HepG2 (cell line): ENCODE data around the gene MEAK7. TPM values are rescaled to one million over a fixed set of nuclear protein-coding genes. Genes with fewer than 3 reads are reported as not detected.

Experiments
- ATAC-seq: fragments of 200-7000 bp; cut with Tn5 transposase; 3 replicates; pipeline ENCODE4 v1.9.1; 2020; ENCODE audit warnings: mild to moderate bottlenecking, moderate library complexity
- BruUV-seq: library from RNA; stranded (reverse); fragments of 400-500 nt; replicated peaks from 2 replicates; lab custom pipeline; 2021; lab: Mats Ljungman, UMichigan
- CTCF ChIA-PET: fragments of 300-600 bp; formaldehyde crosslinking; extraction: SDS; loops from one replicate; lab custom pipeline; 2021; ENCODE audit warnings: low total read pairs, inconsistent platforms, low intra/inter-chr PET ratio; lab: Yijun Ruan, JAX
- POLR2A ChIA-PET: fragments of 350-600 bp; sonication (Branson Sonifier 250); formaldehyde crosslinking; loops from one replicate; lab custom pipeline; 2020; ENCODE audit warnings: antibody characterized with exemption, inconsistent platforms; lab: Yijun Ruan, JAX
- DNase-seq: peaks from one replicate; pipeline ENCODE4 v3.0.0-alpha.2; 2015; ENCODE audit warnings: low spot score
- FAIRE-seq: peaks from 3 replicates; lab custom pipeline; 2011; peaks lifted over from hg19 to GRCh38; lab: Jason Lieb, UNC
- H2AFZ ChIP-seq: one replicate; pipeline ENCODE4 v1.6.1; 2011; ENCODE audit warnings: low read length, inconsistent platforms
- H3K27ac ChIP-seq: fragments of 300-600 bp; 3 replicates; pipeline ENCODE4 v1.8.0; 2011; ENCODE audit warnings: mixed run types, mild to moderate bottlenecking, mixed read lengths, low read length, inconsistent platforms; ENCODE audit not compliant: insufficient read depth; ENCODE audit errors: extremely low read length
- H3K27me3 ChIP-seq, 2 experiments: fragments of 200-600 bp in 1 of 2; 2 replicates in 1 of 2; 3 replicates in 1 of 2; pipeline versions ENCODE4 v1.6.0 to v1.8.0; 2011; ENCODE audit warnings: low read length in 2 of 2, mild to moderate bottlenecking in 2 of 2, moderate library complexity in 2 of 2, inconsistent platforms in 1 of 2; ENCODE audit not compliant: insufficient read depth in 2 of 2, control insufficient read depth in 1 of 2
- H3K36me3 ChIP-seq, 2 experiments: fragments of 200-600 bp in 1 of 2; replicated peaks in 1 of 2; 2 replicates in 1 of 2; 3 replicates in 1 of 2; pipeline versions ENCODE4 v1.5.1 to v1.8.0; 2011; ENCODE audit warnings: low read length in 2 of 2, inconsistent platforms in 1 of 2; ENCODE audit not compliant: insufficient read depth in 2 of 2, control insufficient read depth in 1 of 2
- H3K4me1 ChIP-seq: 2 replicates; pipeline ENCODE4 v1.5.1; 2012; ENCODE audit warnings: low read length, inconsistent platforms; ENCODE audit not compliant: insufficient read depth
- H3K4me2 ChIP-seq: 2 replicates; pipeline ENCODE4 v1.6.0; 2011; ENCODE audit warnings: low read depth, low read length, inconsistent platforms
- H3K4me3 ChIP-seq, 3 experiments: fragments of 200-600 bp in 1 of 3; sonication (generic), shearing (Covaris generic) in 1 of 3; replicated peaks in 1 of 3; 2 replicates each; pipeline ENCODE4 v1.5.1; 2011 to 2016; ENCODE audit warnings: low read length in 3 of 3, inconsistent platforms in 2 of 3, low read depth in 2 of 3, mild to moderate bottlenecking in 2 of 3, control low read depth in 1 of 3, mixed read lengths in 1 of 3; ENCODE audit not compliant: insufficient read depth in 1 of 3
- H3K79me2 ChIP-seq: one replicate; pipeline ENCODE4 v1.6.1; 2011; ENCODE audit warnings: low read length, inconsistent platforms; ENCODE audit not compliant: insufficient read depth
- H3K9ac ChIP-seq: 2 replicates; pipeline ENCODE4 v1.6.0; 2011; ENCODE audit warnings: mild to moderate bottlenecking, low read depth, low read length, inconsistent platforms; ENCODE audit not compliant: insufficient read depth
- H3K9me3 ChIP-seq: 2 replicates; pipeline ENCODE4 v1.5.1; 2012; ENCODE audit warnings: mild to moderate bottlenecking, low read length
- H4K20me1 ChIP-seq: 2 replicates; pipeline ENCODE4 v1.6.0; 2011; ENCODE audit warnings: inconsistent platforms, mild to moderate bottlenecking, low read length, moderate library complexity; ENCODE audit not compliant: insufficient read depth
- ATM ChIP-seq: fragments of 450-650 bp; IDR thresholded peaks from 2 replicates; pipeline ENCODE4 v1.7.1; 2017; ENCODE audit warnings: mild to moderate bottlenecking, borderline replicate concordance
- CBX1 ChIP-seq: IDR thresholded peaks from one replicate; pipeline ENCODE4 v1.6.1; 2016; ENCODE audit warnings: antibody characterized with exemption, low read depth
- SRF ChIP-seq: IDR thresholded peaks from 2 replicates; pipeline ENCODE4 v1.6.1; 2011; ENCODE audit warnings: mild to moderate bottlenecking, low read depth, low read length, moderate library complexity
- TERF1 ChIP-seq: sonication (generic); formaldehyde crosslinking; IDR thresholded peaks from 2 replicates; pipeline ENCODE4 v1.8.0; 2022; ENCODE audit warnings: mild to moderate bottlenecking, missing genetic modification reagents, moderate library complexity
- ZFP90 ChIP-seq: sonication (generic); formaldehyde crosslinking; IDR thresholded peaks from 2 replicates; pipeline ENCODE4 v1.8.0; 2022; ENCODE audit warnings: missing genetic modification reagents, mild to moderate bottlenecking, inconsistent platforms, borderline replicate concordance
- ZNF547 ChIP-seq: sonication (generic); formaldehyde crosslinking; IDR thresholded peaks from 2 replicates; pipeline ENCODE4 v1.5.1; 2020; ENCODE audit warnings: mild to moderate bottlenecking, missing genetic modification reagents
- ZSCAN12 ChIP-seq: sonication (generic); formaldehyde crosslinking; IDR thresholded peaks from 2 replicates; pipeline ENCODE4 v1.9.0; 2021; ENCODE audit warnings: mild to moderate bottlenecking, missing genetic modification reagents
- WGBS: methylation state at CpG from one replicate; pipeline ENCODE4 v1.1.6; 2017; ENCODE audit warnings: low lambda C conversion rate; 5-methylcytosine and 5-hydroxymethylcytosine counted together
- in situ Hi-C: cut with HindIII; loops from 2 replicates; pipeline ENCODE4 v1.10.0; 2017; ENCODE audit warnings: low pct_unique_long_range_greater_than_20kb; ENCODE audit not compliant: extremely low pct_ligation_motif_present
- intact Hi-C: fragments of 100-400 bp; cut with micrococcal nuclease; formaldehyde crosslinking; loops from one replicate; pipeline ENCODE4 v1.10.0; 2022; ENCODE audit not compliant: unreplicated experiment
- polyA plus RNA-seq, 8 experiments: library from polyadenylated mRNA; depleted of rRNA in 3 of 8; stranded (reverse) in 7 of 8; unstranded in 1 of 8; fragments of >200 nt; fragmentation: Illumina TruSeq in 4 of 8; extraction: Trizol in 4 of 8; gene quantifications; 2 replicates each; pipeline versions ENCODE4 v1.2.1 to v1.2.3, GENCODE V29; 2011 to 2016; ENCODE audit warnings: low read depth in 4 of 8, missing spikeins in 1 of 8, mixed read lengths in 1 of 8; ENCODE audit not compliant: insufficient read depth in 1 of 8
- total RNA-seq, 5 experiments: library from RNA; depleted of rRNA; stranded (reverse); fragments of >200 nt; fragmentation: Illumina TruSeq; extraction: Trizol; gene quantifications; 2 replicates each; pipeline ENCODE4 v1.2.3, GENCODE V29; 2016; ENCODE audit warnings: low read depth in 1 of 5
- TF ChIP-seq, protein P1 (sequence below), 2 experiments: IDR thresholded peaks; 2 replicates each; pipeline ENCODE4 v1.6.1; 2011 to 2012; ENCODE audit warnings: low read length in 2 of 2, borderline replicate concordance in 1 of 2, low read depth in 1 of 2, mild to moderate bottlenecking in 1 of 2, moderate library complexity in 1 of 2
- TF ChIP-seq, protein P2 (sequence below): sonication (generic); formaldehyde crosslinking; conservative IDR thresholded peaks from 2 replicates; pipeline ENCODE4 v1.5.0; 2020; ENCODE audit warnings: missing genetic modification reagents

The MEAK7 gene
- total and polyA plus RNA-seq, 2 of the 13 experiments (the other 11 are each of a cell fraction or from before 2014, with no cell fraction given): 11.8 to 14.7 TPM

DNA sequence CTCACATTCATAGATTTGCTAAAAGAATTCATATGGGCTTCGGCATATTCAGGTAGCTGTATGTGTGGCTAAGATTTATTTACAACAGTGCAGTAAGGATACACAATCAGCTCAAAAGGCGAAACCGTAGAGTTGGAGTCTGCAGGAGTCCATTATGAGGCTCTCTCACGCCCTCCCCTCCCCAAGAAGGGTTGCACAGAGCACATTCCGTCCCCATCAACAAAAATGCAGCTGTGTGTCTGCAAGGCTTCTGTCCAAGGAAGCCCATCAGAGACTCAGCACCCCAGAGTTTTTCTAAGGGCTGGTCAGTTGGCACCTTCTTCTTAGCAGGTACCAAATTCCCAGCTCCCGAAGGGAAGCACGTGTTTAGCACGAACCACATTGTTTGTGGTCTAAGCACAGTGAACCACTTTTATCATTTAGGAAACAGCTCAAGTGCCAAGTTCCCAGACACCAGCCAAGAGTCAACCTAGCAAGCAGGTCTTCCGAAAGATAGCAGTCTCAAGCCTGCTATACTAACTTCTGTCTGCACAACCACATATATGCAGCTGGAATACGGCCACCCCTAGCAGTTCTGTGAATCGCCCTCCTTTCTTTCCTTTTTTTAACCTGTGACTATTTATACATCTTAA lies 28.5 kb upstream of the MEAK7 start:
- in situ Hi-C loops (no loop called here), intact Hi-C loops (no loop called here)
- H3K27ac ChIP-seq: no peak overlapping the region
- TF ChIP-seq CBX1 (no peak), TERF1 (CRISPR knock-in tag) (no peak)
- ChIA-PET CTCF (no interaction called here), POLR2A (no interaction called here)
- FAIRE-seq: no peak
- ATAC-seq: no peak
- no peak overlapping the region for H3K9ac ChIP-seq
- WGBS: 68% methylated on average over 7 of the region's 11 CpGs
- peaks cover 22% of the 10 kb centered on the region for H3K4me1 ChIP-seq
- DNase-seq: no peak
- no TSS peak for BruUV-seq
- 0 out of 5 replicates have a peak, but pooled peaks cover 0 to 3% of the 10 kb centered on the region in 2 experiments for H3K27me3 ChIP-seq
- H3K4me2 ChIP-seq: no peak overlapping the region
- H3K4me3 ChIP-seq: no peak overlapping the region
- no peaks in the 10 kb centered on the region for H3K79me2 ChIP-seq
- H3K9me3 ChIP-seq: no peaks in the 10 kb centered on the region
- H2AFZ ChIP-seq: no peak overlapping the region
- no peaks in the 10 kb centered on the region for H4K20me1 ChIP-seq
- no peaks in the 10 kb centered on the region for H3K36me3 ChIP-seq

DNA sequence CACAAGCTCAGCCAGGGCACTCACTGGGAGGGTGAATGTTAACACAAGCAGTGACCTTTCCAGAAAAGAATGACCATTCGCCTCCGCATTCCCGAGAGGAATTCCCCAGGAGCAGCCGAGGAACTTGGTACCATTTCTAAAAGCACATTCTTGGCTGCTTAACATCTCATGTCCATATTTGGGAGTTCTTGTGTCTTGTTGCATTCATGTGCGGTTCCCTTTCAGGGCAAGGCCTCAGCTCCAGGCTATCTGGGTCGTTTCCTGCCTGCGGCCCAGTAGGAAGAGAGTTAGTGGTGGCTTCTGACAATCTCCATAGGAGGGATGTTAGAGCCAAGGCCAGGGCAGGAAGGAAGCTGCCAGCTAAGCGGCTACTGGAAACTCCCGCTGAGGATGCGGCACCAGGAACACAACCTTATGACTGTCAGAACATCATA lies 27.8 kb upstream of the MEAK7 start:
- 24% methylated on average over 10 of the region's 10 CpGs for WGBS
- in situ Hi-C loops: no loop called here
- Histone ChIP-seq H2AFZ (no peak overlapping the region), H4K20me1 (no peaks in the 10 kb centered on the region), H3K79me2 (no peaks in the 10 kb centered on the region), H3K4me3 (no peak overlapping the region), H3K27me3 (peaks cover 0 to 3% of the 10 kb centered on the region in 2 experiments; a peak in 1 of 5 replicates), H3K9me3 (no peaks in the 10 kb centered on the region), H3K4me1 (peaks cover 16% of the 10 kb centered on the region), H3K4me2 (no peak overlapping the region), H3K9ac (no peak overlapping the region), H3K36me3 (no peaks in the 10 kb centered on the region), H3K27ac (no peak overlapping the region)
- FAIRE-seq (no peak), ATAC-seq (no peak), DNase-seq (peak; percentile 56)
- intact Hi-C loops: no loop called here
- POLR2A ChIA-PET: no interaction called here
- BruUV-seq: no TSS peak
- CTCF ChIA-PET: no interaction called here
- TF ChIP-seq ZNF547 (CRISPR knock-in tag): no peak
- TF ChIP-seq ZSCAN12 (CRISPR knock-in tag): no peak
- TF ChIP-seq, protein P1, sequence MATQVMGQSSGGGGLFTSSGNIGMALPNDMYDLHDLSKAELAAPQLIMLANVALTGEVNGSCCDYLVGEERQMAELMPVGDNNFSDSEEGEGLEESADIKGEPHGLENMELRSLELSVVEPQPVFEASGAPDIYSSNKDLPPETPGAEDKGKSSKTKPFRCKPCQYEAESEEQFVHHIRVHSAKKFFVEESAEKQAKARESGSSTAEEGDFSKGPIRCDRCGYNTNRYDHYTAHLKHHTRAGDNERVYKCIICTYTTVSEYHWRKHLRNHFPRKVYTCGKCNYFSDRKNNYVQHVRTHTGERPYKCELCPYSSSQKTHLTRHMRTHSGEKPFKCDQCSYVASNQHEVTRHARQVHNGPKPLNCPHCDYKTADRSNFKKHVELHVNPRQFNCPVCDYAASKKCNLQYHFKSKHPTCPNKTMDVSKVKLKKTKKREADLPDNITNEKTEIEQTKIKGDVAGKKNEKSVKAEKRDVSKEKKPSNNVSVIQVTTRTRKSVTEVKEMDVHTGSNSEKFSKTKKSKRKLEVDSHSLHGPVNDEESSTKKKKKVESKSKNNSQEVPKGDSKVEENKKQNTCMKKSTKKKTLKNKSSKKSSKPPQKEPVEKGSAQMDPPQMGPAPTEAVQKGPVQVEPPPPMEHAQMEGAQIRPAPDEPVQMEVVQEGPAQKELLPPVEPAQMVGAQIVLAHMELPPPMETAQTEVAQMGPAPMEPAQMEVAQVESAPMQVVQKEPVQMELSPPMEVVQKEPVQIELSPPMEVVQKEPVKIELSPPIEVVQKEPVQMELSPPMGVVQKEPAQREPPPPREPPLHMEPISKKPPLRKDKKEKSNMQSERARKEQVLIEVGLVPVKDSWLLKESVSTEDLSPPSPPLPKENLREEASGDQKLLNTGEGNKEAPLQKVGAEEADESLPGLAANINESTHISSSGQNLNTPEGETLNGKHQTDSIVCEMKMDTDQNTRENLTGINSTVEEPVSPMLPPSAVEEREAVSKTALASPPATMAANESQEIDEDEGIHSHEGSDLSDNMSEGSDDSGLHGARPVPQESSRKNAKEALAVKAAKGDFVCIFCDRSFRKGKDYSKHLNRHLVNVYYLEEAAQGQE (IDR thresholded peaks at IDR 0.05; ENCODE audit: borderline replicate concordance in 1 of 2, low read depth in 1 of 2, low read length in 2 of 2): no peak
- peak; percentile 41; the same call in 1 of the 2 replicates for TF ChIP-seq SRF
- TF ChIP-seq, protein P2, sequence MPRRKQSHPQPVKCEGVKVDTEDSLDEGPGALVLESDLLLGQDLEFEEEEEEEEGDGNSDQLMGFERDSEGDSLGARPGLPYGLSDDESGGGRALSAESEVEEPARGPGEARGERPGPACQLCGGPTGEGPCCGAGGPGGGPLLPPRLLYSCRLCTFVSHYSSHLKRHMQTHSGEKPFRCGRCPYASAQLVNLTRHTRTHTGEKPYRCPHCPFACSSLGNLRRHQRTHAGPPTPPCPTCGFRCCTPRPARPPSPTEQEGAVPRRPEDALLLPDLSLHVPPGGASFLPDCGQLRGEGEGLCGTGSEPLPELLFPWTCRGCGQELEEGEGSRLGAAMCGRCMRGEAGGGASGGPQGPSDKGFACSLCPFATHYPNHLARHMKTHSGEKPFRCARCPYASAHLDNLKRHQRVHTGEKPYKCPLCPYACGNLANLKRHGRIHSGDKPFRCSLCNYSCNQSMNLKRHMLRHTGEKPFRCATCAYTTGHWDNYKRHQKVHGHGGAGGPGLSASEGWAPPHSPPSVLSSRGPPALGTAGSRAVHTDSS (CRISPR knock-in tag): no peak
- TF ChIP-seq ATM: no peak
- TF ChIP-seq ZFP90: no peak
